CD4-positive, alpha-beta T cell treated with Interleukin-4 for 1 hour (primary cell): ENCODE results near the gene JUNB.

ENCODE experiments used
- DNase-seq, 2 donors: peaks; one replicate each; pipeline ENCODE4 v3.0.0-alpha.2; 2020 to 2022

The JUNB gene

GRCh38 chr19:12774588-12775555 is 16.4 kb upstream of the JUNB start, which contains the start of gene HOOK2:
HOOK2 (minus strand) TSS chr19:12775552; CDS start chr19:12775449, 103 bp downstream.
- peak; percentile 63 to 71 for DNase-seq

- peak; percentile 80 to 82 for DNase-seq
These were observed 13.9 kb upstream of the JUNB start for GRCh38 chr19:12777217-12778016.

GRCh38 chr19:12778017-12778904 is 13.0 kb upstream of the JUNB start:
- DNase-seq, result peak; percentile 55 to 60

GRCh38 chr19:12778905-12779161 is 12.5 kb upstream of the JUNB start:
- DNase-seq, result no peak

GRCh38 chr19:12779162-12779993 is 11.9 kb upstream of the JUNB start:
- DNase-seq, result no peak

GRCh38 chr19:12782174-12782423 is 9.2 kb upstream of the JUNB start:
- DNase-seq, result peak in 1 of 2 donors; percentile 93

- DNase-seq, result peak; percentile 94 to 96
These were observed 8.6 kb upstream of the JUNB start for GRCh38 chr19:12782424-12783290.

GRCh38 chr19:12783291-12783848 is 7.9 kb upstream of the JUNB start:
- DNase-seq, result peak in 1 of 2 donors; percentile 35

GRCh38 chr19:12783849-12784393 is 7.4 kb upstream of the JUNB start:
- peak; percentile 47 to 52 for DNase-seq

GRCh38 chr19:12784394-12784870 is 6.9 kb upstream of the JUNB start:
- peak; percentile 41 to 49 for DNase-seq

- peak; percentile 74 to 81 for DNase-seq
These were observed 6.3 kb upstream of the JUNB start for GRCh38 chr19:12784871-12785430.

- peak; percentile 34 to 54 for DNase-seq
These were observed 5.8 kb upstream of the JUNB start for GRCh38 chr19:12785431-12786031.

- peak; percentile 46 to 88 for DNase-seq
These were observed 5.0 kb upstream of the JUNB start for GRCh38 chr19:12786141-12786870.

GRCh38 chr19:12786952-12787351 is 4.3 kb upstream of the JUNB start:
- DNase-seq, result no peak

- DNase-seq, result no peak
These were observed 3.8 kb upstream of the JUNB start for GRCh38 chr19:12787458-12787857.

GRCh38 chr19:12788042-12788681 is 3.1 kb upstream of the JUNB start:
- DNase-seq, result no peak

GRCh38 chr19:12788682-12789097 is 2.6 kb upstream of the JUNB start:
- peak; percentile 81 to 85 for DNase-seq
